ENCODE data around the gene TTLL8. TPM values are rescaled to one million over a fixed set of nuclear protein-coding genes. Genes with fewer than 3 reads are reported as not detected.

TTLL8 gene
- total RNA-seq, 1 experiment from 2014 or later, result not detected

DNA sequence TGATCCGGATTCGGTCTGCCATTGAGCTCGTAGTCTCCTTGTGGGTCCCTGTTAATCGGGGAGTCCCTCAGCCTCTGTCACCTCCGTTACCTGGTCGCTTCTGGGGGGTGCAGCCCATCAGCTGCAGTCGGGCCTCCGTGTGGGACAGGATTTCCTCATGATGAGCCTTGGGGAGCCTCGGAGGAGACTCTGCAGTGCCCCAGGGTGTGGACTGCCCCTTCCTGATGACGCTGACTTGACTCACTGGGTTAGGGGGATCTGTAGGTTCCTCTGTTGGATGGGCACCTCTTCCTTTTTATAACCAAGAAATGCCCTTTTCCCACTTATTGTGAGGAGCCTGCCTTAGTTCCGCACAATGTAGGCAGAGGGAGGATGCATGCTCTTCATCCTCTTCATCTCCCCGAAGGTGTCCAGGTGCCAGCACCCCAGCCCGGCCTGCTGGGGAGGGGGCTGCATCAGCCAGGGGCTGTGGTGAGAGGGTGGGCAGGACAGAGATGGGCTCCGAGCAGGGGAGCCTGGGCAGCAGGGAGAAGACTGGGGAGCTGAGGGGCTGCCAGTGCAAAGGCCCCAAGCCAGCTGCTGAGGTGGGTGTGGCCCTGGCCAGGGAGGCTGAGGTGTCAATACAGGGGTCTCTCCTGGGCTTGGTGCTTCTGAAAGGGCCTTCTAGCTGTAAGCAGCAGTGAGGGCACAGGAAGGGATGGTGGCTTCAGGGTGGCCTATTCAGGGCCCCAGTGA lies 13.5 kb upstream of the TTLL8 start:
- no peak for DNase-seq (ENCODE audit: low read depth, low spot score)
- in situ Hi-C loops (cut with HindIII; ENCODE audit: low pct_unique_long_range_greater_than_20kb, low sequenced_read_pairs), result no loop called here

- in situ Hi-C loops (cut with HindIII; ENCODE audit: low pct_unique_long_range_greater_than_20kb, low sequenced_read_pairs), result no loop called here
- DNase-seq (ENCODE audit: low read depth, low spot score), result no peak
These were observed 12.3 kb upstream of the TTLL8 start for GRCh38 chr22:50070366-50070765.

- in situ Hi-C loops (cut with HindIII; ENCODE audit: low pct_unique_long_range_greater_than_20kb, low sequenced_read_pairs), result no loop called here
- DNase-seq (ENCODE audit: low read depth, low spot score), result no peak
These were observed 10.0 kb upstream of the TTLL8 start for GRCh38 chr22:50068096-50068495.

GRCh38 chr22:50067244-50067643 lies 9.1 kb upstream of the TTLL8 start:
- no peak for DNase-seq (ENCODE audit: low read depth, low spot score)
- in situ Hi-C loops (cut with HindIII; ENCODE audit: low pct_unique_long_range_greater_than_20kb, low sequenced_read_pairs), result no loop called here

GRCh38 chr22:50064453-50064852 lies 6.4 kb upstream of the TTLL8 start:
- in situ Hi-C loops (cut with HindIII; ENCODE audit: low pct_unique_long_range_greater_than_20kb, low sequenced_read_pairs), result no loop called here
- DNase-seq (ENCODE audit: low read depth, low spot score), result no peak

DNA sequence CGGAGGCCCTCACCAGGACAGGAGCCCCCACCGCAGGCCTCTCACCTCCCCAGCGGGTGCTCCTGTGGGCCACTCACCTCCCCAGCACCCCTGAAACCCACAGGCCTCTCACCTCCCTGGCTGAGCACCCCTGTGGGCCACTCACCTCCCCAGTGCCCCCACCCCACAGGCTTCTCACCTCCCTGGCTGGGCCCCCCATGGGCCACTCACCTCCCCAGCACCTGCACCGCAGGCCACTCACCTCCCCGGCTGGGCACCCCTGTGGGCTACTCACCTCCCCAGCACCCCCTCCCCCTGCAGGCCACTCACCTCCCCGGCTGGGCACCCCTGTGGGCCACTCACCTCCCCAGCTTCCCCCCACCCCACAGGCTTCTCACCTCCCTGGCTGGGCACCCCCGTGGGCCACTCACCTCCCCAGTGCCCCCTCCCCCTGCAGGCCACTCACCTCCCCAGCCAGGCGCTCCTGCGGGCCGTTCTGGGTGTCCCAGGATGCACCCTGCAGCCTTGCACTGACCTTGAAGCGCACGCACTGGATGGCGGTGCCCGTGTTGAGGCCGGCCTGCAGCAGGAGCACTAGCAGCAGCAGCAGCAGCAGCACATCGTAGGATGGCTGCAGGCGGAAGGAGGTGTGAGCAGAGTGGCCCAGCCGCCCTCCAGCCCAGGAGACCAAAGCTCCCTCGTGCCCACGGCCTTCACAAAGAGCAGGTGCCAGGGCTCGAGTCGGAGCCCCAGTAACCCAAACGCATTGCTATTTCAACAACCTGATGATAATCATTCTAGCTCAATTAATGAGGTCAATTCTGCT lies 5.7 kb upstream of the TTLL8 start:
- in situ Hi-C loops (cut with HindIII; ENCODE audit: low pct_unique_long_range_greater_than_20kb, low sequenced_read_pairs), result no loop called here

DNA sequence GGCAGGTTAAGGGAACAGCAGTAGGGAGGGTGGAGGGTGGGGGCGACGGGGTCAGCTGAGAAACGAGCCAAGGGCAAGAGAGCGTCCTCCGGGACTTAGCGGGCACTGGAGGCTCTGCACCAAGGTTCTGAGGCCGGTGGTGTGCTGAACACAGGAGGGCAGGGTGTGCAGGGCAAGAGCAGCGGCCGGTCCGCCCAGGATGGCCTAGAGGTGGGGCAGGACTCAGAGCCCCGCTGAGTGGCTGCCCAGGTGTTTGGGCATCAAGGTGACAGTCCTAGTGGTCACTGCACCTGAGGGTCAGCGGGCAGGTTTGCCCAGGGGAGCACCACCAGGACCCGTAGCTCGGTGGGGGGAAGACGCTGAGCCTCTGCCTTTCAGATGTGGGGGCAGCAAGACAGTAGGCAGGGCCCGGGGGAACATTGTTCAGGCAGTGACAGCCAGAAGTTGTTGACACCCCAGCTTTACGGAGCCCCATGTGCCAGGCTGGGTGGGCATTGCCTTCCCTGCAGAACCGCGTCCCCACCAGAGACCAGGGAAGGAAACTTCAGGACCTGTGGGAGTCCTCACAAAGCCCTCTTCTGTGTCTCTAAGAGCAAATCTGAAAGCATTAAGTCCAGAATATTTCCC lies 4.5 kb upstream of the TTLL8 start:
- in situ Hi-C loops (cut with HindIII; ENCODE audit: low pct_unique_long_range_greater_than_20kb, low sequenced_read_pairs), result no loop called here
- no peak for DNase-seq (ENCODE audit: low read depth, low spot score)

More for the DNA sequence above, 5.7 kb upstream of the TTLL8 start:
- DNase-seq (ENCODE audit: low read depth, low spot score), result no peak

DNA sequence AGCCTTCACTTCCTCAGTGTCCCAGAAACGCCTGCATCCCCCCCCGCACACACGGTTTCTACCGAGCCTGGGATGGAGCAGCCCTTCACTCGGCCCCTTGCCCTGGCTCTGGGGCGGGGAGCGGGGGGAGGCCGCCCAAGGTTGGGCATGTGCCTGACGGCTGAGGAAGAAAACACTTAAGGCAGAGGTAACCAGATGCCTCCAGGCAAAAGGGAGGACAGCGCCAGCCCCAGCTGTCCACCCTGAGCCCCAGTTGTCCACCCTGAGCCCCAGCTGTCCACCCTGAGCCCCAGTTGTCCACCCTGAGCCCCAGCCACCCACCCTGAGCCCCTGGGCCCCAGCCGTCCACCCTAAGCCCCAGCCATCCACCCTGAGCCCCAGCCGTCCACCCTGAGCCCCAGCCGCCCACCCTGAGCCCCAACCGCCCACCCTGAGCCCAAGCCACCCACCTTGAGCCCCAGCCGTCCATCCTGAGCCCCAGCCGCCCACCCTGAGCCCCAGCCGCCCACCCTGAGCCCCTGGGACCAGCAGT lies 3.8 kb upstream of the TTLL8 start:
- in situ Hi-C loops (cut with HindIII; ENCODE audit: low pct_unique_long_range_greater_than_20kb, low sequenced_read_pairs), result no loop called here

DNA sequence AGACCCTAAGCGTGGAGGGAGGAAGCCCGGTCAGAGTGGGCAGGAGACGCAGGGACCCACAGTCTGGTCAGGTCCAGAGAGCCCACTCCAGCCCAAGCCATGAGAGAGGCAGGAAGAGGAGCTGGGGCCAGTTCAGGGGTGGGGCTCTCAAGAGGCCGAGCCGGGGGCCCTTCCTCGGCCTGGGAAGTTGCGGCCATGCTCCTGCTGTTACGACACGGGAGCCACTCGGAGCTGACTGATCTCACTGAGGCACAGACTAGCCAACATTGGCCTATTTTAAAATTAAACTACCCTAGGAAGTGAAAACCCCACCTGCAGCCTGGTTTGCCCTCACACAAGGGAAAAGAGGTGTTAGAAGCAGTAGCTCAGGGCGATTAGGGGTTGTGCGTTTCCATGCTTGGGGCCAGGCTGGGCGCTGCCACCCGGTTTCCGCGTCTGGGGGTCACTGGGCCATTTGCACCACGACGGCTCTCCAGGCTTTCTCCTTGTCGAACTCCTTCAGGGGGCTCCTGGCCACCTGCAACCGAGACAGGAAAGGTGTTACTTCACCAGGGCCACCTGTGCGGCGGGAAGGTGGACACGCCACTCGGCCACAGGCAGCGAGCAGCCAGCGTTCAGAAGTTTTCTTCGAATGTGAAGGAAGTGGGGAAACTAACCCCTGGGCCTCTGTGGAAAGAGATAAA lies 3.2 kb upstream of the TTLL8 start:
- no peak for DNase-seq (ENCODE audit: low read depth, low spot score)
- in situ Hi-C loops (cut with HindIII; ENCODE audit: low pct_unique_long_range_greater_than_20kb, low sequenced_read_pairs), result no loop called here

More for the DNA sequence above, 3.8 kb upstream of the TTLL8 start:
- no peak for DNase-seq (ENCODE audit: low read depth, low spot score)

DNA sequence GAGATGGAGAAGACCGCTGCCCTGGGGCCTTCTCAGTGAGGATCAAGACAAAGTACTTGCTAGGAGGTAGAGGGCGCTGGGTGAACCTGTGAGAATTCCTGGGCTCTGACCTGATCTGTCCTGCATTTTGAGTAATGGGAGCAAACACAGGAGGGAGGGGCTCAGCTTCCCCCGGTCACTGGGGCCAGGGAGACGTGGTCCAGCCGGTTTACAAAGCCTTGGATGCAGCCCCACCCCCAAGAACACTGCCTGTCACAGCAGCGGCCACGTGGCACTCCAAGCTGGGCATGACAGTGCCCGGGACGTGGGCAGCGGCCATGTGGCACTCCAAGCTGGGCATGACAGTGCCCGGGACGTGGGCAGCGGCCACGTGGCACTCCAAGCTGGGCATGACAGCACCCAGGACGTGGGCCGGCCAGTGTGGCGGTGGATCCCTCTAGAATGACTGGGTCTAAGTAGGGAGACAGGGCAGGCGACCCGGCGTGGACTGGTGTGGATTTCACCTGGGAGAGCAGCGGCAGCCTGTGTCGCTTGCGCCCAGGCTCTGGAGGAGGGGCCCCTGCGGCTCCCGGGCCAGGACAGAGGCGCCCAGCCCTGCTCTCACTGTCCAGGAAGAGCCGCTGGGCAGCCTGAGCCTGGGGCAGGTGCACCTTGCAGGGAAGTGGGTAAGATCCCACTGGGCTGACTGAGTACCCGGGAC lies 2.5 kb upstream of the TTLL8 start:
- in situ Hi-C loops (cut with HindIII; ENCODE audit: low pct_unique_long_range_greater_than_20kb, low sequenced_read_pairs), result no loop called here
- no peak for DNase-seq (ENCODE audit: low read depth, low spot score)

GRCh38 chr22:50059881-50060262 lies 1.8 kb upstream of the TTLL8 start:
- DNase-seq (ENCODE audit: low read depth, low spot score), result no peak
- in situ Hi-C loops (cut with HindIII; ENCODE audit: low pct_unique_long_range_greater_than_20kb, low sequenced_read_pairs), result no loop called here

- in situ Hi-C loops (cut with HindIII; ENCODE audit: low pct_unique_long_range_greater_than_20kb, low sequenced_read_pairs), result no loop called here
- peak; percentile 23 for DNase-seq (ENCODE audit: low read depth, low spot score)
These were observed 1.1 kb upstream of the TTLL8 start for GRCh38 chr22:50058906-50059880.

DNA sequence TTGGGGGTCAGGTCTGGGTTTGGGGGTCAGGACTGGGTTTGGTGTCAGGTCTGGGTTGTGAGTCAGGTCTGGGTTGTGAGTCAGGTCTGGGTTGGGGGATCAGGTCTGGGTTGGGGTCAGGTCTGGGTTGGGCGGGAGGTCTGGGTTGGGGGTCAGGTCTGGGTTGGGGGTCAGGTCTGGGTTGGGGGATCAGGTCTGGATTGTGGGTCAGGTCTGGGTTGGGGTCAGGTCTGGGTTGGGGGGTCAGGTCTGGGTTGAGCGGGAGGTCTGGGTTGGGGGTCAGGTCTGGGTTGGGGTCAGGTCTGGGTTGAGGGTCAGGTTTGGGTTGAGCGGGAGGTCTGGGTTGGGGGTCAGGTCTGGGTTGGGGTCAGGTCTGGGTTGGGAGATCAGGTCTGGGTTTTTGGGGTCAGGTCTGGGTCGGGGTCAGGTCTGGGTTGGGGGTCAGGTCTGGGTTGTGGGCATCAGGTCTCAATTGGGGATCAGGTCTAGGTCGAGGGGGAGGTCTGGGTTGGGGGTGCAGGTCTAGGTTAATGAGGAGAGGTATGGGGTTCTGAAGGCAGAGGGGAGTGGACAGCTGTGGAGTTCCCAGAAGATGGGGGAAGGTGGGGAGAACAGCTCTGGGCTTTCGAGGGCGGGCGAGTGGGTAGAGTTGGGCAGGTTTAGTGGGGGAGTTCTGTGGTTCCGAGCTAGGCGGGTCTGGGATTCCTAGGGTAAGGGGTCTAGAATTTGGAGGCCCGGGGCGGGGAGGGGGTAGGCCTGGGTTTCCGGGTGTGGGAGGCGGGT lies 629 bp downstream of the TTLL8 start:
- in situ Hi-C loops (cut with HindIII; ENCODE audit: low pct_unique_long_range_greater_than_20kb, low sequenced_read_pairs), result no loop called here
- no peak for DNase-seq (ENCODE audit: low read depth, low spot score)

GRCh38 chr22:50056214-50056972 lies 1.7 kb downstream of the TTLL8 start:
- in situ Hi-C loops (cut with HindIII; ENCODE audit: low pct_unique_long_range_greater_than_20kb, low sequenced_read_pairs), result no loop called here
- no peak for DNase-seq (ENCODE audit: low read depth, low spot score)

DNA sequence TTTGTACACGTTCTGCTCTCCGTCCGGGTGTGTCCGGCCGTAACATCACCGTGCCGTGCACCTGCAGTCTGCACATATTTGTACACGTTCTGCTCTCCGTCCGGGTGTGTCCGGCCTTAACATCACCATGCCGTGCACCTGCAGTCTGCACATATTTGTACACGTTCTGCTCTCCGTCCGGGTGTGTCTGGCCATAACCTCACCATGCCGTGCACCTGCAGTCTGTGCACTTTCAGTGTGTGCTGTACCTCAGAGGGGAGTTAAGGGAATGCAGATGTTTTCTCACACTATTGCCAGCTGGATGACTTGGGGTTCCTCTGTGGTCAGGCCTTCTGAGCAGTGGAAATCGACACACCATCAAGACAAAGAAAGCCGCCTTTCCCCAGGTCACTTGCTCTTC lies 4.2 kb downstream of the TTLL8 start:
- in situ Hi-C loops (cut with HindIII; ENCODE audit: low pct_unique_long_range_greater_than_20kb, low sequenced_read_pairs), result no loop called here
- no peak for DNase-seq (ENCODE audit: low read depth, low spot score)

Data from SK-MEL-5 (cell line).